GM12892 (cell line): ENCODE measurements around the gene VDAC1.
A peak's percentile ranks its signal among the peaks of the same experiment; 100 is the strongest.

ENCODE experiments used
- DNase-seq: peaks from one replicate; pipeline ENCODE4 v3.0.0; 2011; ENCODE audit not compliant: insufficient read length
- FAIRE-seq: peaks from 2 replicates; lab custom pipeline; 2011; peaks lifted over from hg19 to GRCh38; lab: Jason Lieb, UNC
- POLR2A ChIP-seq: IDR thresholded peaks from 2 replicates; pipeline ENCODE4 v1.6.1; 2011; ENCODE audit warnings: low read depth, low read length, control low read depth
- POLR2AphosphoS5 ChIP-seq: IDR thresholded peaks from 2 replicates; pipeline ENCODE4 v1.6.1; 2011; ENCODE audit warnings: low read depth, low read length, control low read depth
- TAF1 ChIP-seq: IDR thresholded peaks from 2 replicates; pipeline ENCODE4 v1.6.1; 2011; ENCODE audit warnings: low read depth, mild to moderate bottlenecking, control low read depth, low read length, borderline replicate concordance

Gene VDAC1

DNA sequence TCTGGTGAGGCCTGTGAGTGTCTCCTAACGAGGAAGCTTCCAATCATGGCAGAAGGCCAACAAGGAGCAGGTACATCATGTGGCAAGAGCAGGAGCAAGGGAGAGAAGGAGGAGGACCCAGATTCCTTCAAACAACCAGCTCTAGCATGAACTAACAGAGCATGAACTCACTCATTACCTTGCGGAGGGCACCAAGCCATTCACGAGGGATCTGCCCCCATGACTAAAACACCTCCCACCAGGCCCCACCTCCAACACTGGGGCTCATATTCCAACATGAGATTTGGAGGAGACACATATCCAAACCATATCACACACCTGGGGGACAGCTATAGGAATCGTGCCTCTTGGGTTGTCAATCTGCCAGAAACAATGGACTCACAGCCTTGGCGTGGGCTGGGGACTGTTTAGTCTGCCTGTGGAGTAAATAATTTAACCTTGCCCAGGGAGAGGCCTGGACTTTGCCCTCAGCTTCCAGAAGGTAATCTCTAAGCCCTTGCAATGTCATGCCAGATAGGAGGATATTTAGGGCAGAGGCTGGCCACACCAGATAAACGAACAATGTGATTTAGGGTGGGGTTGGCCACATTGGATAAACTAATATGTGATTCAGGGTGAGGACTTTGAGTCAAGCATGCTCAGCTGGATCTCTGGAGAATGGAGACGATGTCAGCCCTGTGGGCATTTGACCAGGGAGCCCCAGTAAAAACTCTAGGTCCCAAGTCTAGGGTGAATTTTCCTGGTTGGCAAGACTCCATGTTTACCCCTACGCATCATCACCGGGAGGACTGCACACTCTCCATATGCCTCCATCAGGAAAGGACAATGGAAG is 13.6 kb upstream of the VDAC1 start:
- TF ChIP-seq POLR2AphosphoS5, result no peak
- TF ChIP-seq POLR2A, result no peak
- no peak for TF ChIP-seq TAF1
- DNase-seq, result no peak
- no peak for FAIRE-seq

DNA sequence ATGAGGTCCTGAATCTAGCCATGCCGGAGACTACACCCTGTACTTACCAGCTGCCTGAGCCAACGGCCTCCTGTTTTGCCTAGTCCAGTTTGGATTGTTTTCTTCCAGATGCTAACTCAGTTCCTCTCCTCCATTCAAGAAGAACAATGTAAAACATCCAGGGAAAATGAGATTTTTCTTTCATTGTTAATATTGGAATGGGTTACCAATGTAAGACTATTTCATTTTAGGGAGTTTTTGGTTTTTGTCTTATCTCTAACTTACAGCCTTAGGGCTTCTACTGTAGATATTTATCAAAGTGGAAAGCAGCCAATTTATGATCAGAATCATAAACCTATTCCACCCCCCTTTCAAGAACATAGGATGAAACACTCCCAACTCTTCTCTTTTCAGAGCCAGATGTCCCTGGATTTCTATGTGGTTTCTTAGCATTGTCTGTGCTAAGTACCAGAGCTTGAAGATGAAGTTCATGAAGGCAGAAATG is 3.5 kb upstream of the VDAC1 start:
- no peak for DNase-seq
- TF ChIP-seq POLR2A, result no peak
- no peak for TF ChIP-seq POLR2AphosphoS5
- TF ChIP-seq TAF1, result no peak
- no peak for FAIRE-seq

DNA sequence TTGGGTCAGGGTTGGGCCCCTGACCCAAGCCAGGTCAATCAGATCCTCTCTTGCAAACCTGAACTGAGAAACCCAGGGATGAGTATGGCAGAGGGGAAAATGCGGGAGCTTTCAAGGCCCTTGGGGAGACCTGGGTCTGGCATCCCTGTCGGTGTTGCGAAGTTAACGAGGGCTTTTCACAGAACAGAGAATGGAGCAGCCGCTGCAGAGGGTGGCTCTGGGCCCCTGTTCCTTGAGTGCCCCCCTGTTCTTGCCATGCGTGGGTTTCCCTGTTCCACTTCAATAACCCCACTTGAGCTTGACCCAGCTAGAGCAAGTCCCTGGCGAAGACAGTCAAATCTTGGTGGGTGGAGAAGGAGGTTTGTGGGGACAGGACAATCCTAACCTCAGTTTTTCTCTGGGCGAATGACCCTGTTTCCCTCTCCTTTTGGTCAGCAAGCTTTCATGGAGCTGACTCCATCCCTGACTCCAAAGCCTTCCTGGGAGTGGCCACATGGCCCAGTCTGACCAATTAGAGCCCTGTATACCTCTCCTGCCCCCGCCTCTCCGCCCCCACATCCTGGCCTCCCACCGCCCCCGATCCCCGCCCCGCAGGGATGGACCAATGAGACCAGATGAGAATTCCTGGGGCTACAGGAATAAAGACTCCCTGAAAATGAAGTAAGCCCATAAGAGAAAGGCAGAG is 2.9 kb upstream of the VDAC1 start:
- FAIRE-seq, result no peak
- TF ChIP-seq POLR2A (no peak), TAF1 (no peak), POLR2AphosphoS5 (no peak)

DNA sequence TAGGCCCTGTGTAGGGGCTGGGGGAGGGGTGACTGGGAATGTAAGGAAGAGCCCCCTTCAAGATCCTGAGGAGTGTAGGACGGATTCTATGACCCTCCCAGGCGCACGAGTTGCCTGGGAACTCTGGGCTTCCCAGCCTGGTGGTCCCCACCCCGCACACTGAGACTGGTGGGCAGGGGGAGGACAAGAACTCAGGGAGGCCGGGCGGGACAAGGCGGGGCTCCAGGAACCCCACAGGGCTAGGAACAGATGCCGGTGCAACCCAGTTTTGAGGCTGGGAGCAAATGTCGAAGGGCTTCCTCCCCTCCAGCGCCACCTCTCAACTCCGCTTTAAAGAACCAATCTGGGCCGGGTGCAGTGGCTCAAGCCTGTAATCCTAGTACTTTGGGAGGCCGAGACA is 1.3 kb upstream of the VDAC1 start:
- TF ChIP-seq TAF1 (no peak), POLR2A (no peak), POLR2AphosphoS5 (no peak)
- FAIRE-seq, result no peak
- no peak for DNase-seq

More for the DNA sequence above, 2.9 kb upstream of the VDAC1 start:
- DNase-seq, result no peak

DNA sequence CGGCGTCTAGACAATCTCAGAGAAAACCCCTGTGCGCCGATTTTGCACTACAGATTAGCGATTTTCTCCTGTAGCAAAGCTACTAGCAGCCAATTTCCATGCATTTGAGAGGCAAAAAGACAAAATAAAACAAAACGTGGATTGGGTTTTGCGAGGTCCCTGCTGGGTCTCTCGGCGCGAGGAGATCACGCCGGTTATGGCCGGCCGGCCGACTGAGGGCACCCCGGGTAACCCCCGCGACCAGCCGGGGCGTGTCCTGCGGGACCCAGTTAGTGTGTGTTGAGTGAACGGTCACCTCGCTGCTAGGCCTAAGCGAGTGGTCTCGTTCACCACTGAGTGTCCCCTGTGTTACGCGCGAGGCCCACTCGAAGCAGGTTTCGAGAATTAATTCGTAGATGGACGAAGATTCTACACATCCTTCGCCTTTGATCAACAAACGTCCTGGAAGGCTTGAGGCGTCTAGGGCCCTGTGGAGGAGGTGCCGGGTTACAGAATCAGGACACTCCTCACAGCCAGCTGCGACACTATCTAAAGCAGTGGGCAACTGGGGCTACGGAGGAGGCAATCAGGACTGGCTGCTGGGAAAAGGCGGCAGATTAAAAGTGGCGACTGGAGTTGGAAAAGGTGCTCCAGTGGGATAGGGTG is 764 bp upstream of the VDAC1 start:
- DNase-seq (peak; percentile 57), FAIRE-seq (no peak)
- TF ChIP-seq POLR2A (no peak), POLR2AphosphoS5 (no peak), TAF1 (no peak)

DNA sequence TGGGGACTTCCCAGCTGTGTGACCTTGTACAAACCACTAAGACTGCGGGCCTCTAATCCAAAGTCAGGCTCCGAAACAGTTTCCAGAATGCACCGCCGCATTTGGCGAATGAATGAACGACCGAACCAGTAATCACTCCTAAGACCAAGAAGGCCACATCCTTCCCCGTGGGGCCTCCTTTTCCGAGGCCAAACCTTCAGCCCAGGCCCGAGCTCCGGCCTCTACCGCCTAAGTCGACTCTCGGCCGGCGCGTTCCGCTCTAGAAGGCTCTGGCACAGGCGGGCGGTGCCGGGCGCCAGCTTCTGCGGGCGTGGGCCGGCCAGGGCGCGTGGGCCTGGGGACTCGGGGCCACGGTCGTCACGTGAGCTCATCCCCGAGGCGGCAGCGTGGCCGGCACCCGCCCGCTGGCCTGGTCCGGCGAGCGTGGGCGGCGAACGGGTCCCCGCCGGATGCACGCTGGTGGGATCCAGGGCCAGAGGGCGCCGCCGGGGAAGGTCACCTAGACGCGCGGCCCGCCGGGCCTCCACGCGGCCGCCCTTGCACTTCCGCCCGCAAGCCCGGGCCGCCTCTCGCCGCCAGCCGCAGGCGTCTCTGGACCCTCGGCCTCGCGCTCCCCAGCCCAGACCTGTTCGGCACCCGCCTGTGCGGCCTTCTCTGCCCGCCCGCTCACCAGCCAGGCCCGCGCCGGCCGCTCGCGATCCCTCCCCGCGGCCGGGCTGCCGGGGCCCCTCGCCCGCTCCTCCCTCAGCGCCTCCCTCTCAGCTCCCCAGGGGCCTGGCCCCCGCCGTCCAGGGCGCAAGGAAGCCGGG is 754 bp downstream of the VDAC1 start:
- FAIRE-seq, result peak; percentile 69
- peak; percentile 68 for DNase-seq
- peak; percentile 29; the same call in 1 of the 2 replicates for TF ChIP-seq TAF1
- 0 out of 2 replicates have a peak, but pooled peaks have one; percentile 13 for TF ChIP-seq POLR2A
- no peak; the same call in 1 of the 2 replicates for TF ChIP-seq POLR2AphosphoS5

DNA sequence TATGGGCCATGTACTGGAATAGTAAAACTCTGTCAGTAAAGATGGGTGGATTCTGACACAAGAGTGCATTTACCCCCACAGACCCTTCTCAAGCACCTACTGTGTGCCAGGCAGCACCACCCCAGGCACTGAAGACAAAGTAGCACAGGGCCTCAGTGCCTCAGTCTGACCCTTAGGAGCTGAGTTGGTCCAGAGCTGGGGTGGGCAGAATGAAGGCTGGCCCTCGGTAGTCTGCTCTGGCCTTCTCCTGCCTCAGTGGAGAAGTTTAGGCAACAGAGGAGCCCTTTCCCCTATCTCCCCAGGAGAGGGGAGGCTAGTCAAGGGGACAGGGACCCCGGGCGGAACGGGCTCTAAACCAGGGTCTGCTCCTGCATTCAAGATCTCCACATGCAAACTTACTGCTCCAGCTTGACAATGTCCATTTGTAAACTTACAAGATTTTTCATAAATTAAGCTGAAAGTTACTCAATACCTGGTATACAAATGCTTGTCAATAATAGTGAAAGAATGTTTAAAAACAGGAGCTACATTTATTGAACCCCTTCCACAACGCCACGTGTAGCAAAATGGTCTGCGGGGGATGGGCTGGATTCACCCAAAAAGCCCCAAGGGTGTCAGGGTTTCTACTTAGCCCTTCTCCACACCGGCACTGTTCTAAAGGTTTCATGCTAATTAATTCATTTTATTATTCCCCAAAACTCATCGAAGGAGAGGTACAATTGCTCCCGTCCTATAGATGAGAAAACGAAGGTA is 1.5 kb downstream of the VDAC1 start:
- TF ChIP-seq POLR2AphosphoS5 (no peak), TAF1 (no peak), POLR2A (no peak)
- no peak for FAIRE-seq
- no peak for DNase-seq

DNA sequence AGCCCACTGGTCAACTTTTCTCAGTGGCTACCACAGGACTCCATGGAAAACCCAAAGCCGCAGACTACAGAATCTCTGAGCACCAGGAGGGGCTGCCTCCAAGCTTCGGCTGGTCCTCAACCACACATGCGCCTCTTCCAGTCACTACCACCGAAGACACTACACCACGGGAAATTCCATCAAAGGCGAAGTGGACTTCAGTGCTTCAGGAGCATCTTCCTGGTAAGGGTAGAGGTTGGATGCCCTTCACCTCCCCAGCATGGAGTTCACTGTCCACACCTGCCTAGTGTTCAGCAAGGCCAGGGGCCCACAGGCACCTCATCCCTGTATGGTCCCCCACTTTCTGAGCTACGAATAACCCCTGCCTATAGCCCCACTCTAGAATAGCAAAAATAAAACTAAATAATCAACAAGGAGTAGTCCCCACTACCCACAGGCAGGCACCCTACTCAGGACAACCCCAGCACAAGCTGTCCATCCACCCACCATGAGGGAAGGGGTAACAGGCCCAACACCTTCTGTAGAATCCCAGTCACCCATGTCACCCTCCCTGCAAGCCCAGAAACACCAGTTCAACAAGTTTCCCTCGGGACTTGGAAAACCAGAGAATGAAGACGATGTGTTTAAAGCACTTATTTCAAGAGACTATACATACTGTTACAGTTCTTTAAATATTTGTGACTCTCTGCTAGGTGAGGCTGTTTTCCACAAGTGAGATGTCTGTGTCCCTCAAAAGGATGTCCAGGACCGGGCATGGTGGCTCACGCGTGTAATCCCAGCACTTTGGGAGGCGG is 2.6 kb downstream of the VDAC1 start:
- no peak for DNase-seq
- no peak for FAIRE-seq
- TF ChIP-seq POLR2AphosphoS5, result peak; percentile 55; the same call in 1 of the 2 replicates
- TF ChIP-seq POLR2A, result no peak; the same call in 1 of the 2 replicates

DNA sequence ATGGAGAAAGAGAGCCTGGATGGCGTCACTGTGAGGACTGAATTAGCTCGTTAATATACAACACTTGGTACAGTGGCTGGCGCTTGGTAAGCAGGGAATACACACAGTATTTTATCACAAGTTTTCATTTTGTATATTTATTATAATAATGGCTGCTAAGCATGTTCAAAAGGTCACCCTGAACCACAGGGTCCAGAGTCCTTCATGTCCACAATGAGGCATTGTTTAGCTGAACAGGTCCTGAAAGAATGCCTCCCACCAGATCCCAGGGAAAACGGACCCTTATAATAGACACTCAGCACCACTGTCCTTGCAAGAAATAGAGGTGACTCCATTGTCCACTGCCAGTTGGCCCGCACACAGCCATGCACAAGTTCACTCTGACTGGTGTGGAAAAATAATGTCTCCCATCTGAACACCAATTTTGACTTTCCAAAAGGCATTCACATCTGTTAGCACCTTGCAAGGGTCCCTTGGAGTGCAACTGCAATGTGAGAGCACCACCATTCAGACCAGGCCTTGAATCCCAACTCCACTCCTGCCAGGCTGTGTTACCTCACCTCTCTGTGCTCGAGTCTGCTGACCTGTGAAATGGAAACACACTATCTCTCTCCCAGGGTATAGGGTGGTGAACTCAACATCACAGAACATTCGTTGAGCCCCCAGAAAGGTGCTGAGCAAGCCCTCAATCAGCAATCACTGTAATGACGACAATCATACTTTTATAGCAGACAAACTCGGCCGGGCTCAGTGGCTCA is 3.9 kb downstream of the VDAC1 start:
- no peak for DNase-seq
- TF ChIP-seq TAF1 (no peak), POLR2AphosphoS5 (0 out of 2 replicates have a peak, but pooled peaks have one; percentile 19)
- FAIRE-seq, result no peak
